SU-DHL-6 (cell line): Measurements from ENCODE around the gene SLC15A2.
"Not testable (repeated sequence)": the region's sequence is repeated elsewhere in the genome, so short reads cannot be mapped to it uniquely, and the experiment has no call there.

ENCODE experiments used
- CTCF ChIP-seq: fragments of 200-600 bp; sonication (generic); IDR thresholded peaks from one replicate; pipeline ENCODE4 v1.5.1; 2017; ENCODE audit warnings: antibody characterized with exemption, mild to moderate bottlenecking, low read length, moderate library complexity; ENCODE audit not compliant: insufficient read depth, poor library complexity, severe bottlenecking
- EZH2phosphoT487 ChIP-seq: fragments of 200-600 bp; sonication (generic), shearing (Covaris generic); conservative IDR thresholded peaks from 2 replicates; pipeline ENCODE4 v1.6.1; 2018; ENCODE audit warnings: mild to moderate bottlenecking, antibody characterized with exemption, low read length, moderate library complexity, mixed read lengths

- not testable (repeated sequence) for TF ChIP-seq CTCF, EZH2phosphoT487
Observed at GRCh38 chr3:121863247-121863646, 31.0 kb upstream of the SLC15A2 start.
